Nephron (organoid): ENCODE measurements around the gene RPP14.
A peak's percentile ranks its signal among the peaks of the same experiment; 100 is the strongest.

Source experiments
- H3K27ac Mint-ChIP-seq, 3 experiments: 2 replicates each; pipeline ENCODE4 v1.8.0; 2020; ENCODE audit warnings: mixed read lengths in 3 of 3, mild to moderate bottlenecking in 2 of 3, moderate library complexity in 1 of 3
- H3K27me3 Mint-ChIP-seq: 2 replicates; pipeline ENCODE4 v1.8.0; 2021; ENCODE audit warnings: low read depth, mild to moderate bottlenecking, moderate library complexity, mixed read lengths
- H3K36me3 Mint-ChIP-seq: 2 replicates; pipeline ENCODE4 v1.8.0; 2020; ENCODE audit warnings: low read depth, mixed read lengths
- H3K4me1 Mint-ChIP-seq: 2 replicates; pipeline ENCODE4 v1.8.0; 2020; ENCODE audit warnings: mixed read lengths
- H3K4me3 Mint-ChIP-seq, 3 experiments: 2 replicates each; pipeline ENCODE4 v1.8.0; 2020; ENCODE audit warnings: mild to moderate bottlenecking in 3 of 3, mixed read lengths in 3 of 3, moderate library complexity in 2 of 3
- H3K9me3 Mint-ChIP-seq: 2 replicates; pipeline ENCODE4 v1.8.0; 2020; ENCODE audit warnings: mixed read lengths
- TF ChIP-seq, protein P1 (sequence below), 3 experiments: fragments of 200-600 bp; sonication (generic); IDR thresholded peaks; one replicate each; pipeline ENCODE4 v1.5.0; 2021; ENCODE audit warnings: antibody characterized with exemption in 3 of 3; ENCODE audit not compliant: unreplicated experiment in 3 of 3

The RPP14 gene

GRCh38 chr3:58331593-58332152, 25.6 kb downstream of the RPP14 start:
- TF ChIP-seq, protein P1, sequence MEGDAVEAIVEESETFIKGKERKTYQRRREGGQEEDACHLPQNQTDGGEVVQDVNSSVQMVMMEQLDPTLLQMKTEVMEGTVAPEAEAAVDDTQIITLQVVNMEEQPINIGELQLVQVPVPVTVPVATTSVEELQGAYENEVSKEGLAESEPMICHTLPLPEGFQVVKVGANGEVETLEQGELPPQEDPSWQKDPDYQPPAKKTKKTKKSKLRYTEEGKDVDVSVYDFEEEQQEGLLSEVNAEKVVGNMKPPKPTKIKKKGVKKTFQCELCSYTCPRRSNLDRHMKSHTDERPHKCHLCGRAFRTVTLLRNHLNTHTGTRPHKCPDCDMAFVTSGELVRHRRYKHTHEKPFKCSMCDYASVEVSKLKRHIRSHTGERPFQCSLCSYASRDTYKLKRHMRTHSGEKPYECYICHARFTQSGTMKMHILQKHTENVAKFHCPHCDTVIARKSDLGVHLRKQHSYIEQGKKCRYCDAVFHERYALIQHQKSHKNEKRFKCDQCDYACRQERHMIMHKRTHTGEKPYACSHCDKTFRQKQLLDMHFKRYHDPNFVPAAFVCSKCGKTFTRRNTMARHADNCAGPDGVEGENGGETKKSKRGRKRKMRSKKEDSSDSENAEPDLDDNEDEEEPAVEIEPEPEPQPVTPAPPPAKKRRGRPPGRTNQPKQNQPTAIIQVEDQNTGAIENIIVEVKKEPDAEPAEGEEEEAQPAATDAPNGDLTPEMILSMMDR (IDR thresholded peaks at IDR 0.05; ENCODE audit: unreplicated experiment in 3 of 3) = no peak
- peaks cover 38% of the 10 kb centered on the region for H3K4me1 Mint-ChIP-seq
- H3K36me3 Mint-ChIP-seq = no peaks in the 10 kb centered on the region
- H3K27ac Mint-ChIP-seq = peak overlapping the region in 2 of 3 experiments; percentile 16 to 59
- no peaks in the 10 kb centered on the region for H3K9me3 Mint-ChIP-seq
- peaks cover 6% of the 10 kb centered on the region for H3K27me3 Mint-ChIP-seq
- H3K4me3 Mint-ChIP-seq = peak overlapping the region; percentile 82 to 87 (median 84)

- H3K9me3 Mint-ChIP-seq = no peaks in the 10 kb centered on the region
- TF ChIP-seq, protein P1 (IDR thresholded peaks at IDR 0.05; ENCODE audit: unreplicated experiment in 3 of 3) = peak in 1 of 3 experiments; percentile 23
- H3K4me3 Mint-ChIP-seq = peak within 1 kb of the TSS; percentile 96 to 100 (median 97)
- no peaks in the 10 kb centered on the region for H3K36me3 Mint-ChIP-seq
- peaks cover 6% of the 10 kb centered on the region for H3K27me3 Mint-ChIP-seq
- peak within 1 kb of the TSS; percentile 24 to 90 (median 76) for H3K27ac Mint-ChIP-seq
- H3K4me1 Mint-ChIP-seq = peaks cover 38% of the 10 kb centered on the region
These were observed 26.6 kb downstream of the RPP14 start, which contains the start of gene PXK for GRCh38 chr3:58332575-58333188. TSS of gene PXK (plus strand) at chr3:58332892. CDS start at chr3:58332989, 97 bp downstream.

DNA sequence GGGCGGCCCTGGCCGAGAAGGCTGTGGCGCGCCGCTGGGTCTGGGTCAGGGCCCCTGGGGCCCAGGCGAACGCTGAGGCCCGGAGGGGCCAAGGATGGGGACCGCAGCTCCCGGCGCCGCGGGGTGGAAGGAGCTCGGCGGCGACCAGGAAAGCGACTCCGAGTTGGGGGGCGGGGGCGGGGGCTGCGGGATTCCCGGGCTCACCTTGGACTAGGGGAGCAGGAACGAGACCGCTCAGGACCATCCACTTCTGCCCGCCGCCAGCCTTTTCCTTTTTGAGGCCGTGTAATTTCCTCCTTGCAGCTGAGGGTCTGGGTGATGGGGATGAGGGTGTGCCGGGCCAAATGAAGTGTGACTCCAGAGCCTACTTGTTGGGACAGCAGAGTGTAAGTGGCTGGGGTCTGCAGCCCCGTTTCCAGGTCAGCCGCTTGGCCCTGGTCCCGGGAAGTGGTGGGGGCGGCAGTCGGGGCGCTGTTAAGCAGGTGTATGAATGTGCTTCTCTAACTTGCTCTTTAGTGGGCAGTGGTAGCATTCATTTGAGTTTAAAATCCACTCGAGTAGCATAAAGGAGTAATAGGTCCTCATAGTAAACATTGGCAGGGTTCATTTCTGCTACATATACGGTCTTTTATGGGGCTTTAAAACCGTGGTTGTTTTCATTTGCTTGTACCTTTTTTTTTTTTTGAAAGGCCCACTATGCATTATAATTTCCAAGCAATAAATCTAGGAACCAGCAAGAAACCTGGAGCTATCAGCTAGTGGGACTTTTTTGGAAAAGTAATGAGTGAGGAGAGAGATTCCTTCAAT, 27.4 kb downstream of the RPP14 start:
- H3K27ac Mint-ChIP-seq = peak overlapping the region; percentile 24 to 90 (median 76)
- no peaks in the 10 kb centered on the region for H3K36me3 Mint-ChIP-seq
- H3K9me3 Mint-ChIP-seq = no peaks in the 10 kb centered on the region
- TF ChIP-seq, protein P1 (IDR thresholded peaks at IDR 0.05; ENCODE audit: unreplicated experiment in 3 of 3) = no peak
- H3K4me3 Mint-ChIP-seq = peak overlapping the region; percentile 96 to 100 (median 97)
- H3K4me1 Mint-ChIP-seq = peaks cover 38% of the 10 kb centered on the region
- peaks cover 6% of the 10 kb centered on the region for H3K27me3 Mint-ChIP-seq

- H3K9me3 Mint-ChIP-seq = no peaks in the 10 kb centered on the region
- H3K27me3 Mint-ChIP-seq = peaks cover 6% of the 10 kb centered on the region
- H3K4me3 Mint-ChIP-seq = peak overlapping the region; percentile 96 to 100 (median 97)
- H3K36me3 Mint-ChIP-seq = peaks cover 2% of the 10 kb centered on the region
- TF ChIP-seq, protein P1 (IDR thresholded peaks at IDR 0.05; ENCODE audit: unreplicated experiment in 3 of 3) = no peak
- H3K27ac Mint-ChIP-seq = peak overlapping the region; percentile 24 to 90 (median 76)
- peaks cover 38% of the 10 kb centered on the region for H3K4me1 Mint-ChIP-seq
These were observed 27.9 kb downstream of the RPP14 start for GRCh38 chr3:58334013-58334321.

DNA sequence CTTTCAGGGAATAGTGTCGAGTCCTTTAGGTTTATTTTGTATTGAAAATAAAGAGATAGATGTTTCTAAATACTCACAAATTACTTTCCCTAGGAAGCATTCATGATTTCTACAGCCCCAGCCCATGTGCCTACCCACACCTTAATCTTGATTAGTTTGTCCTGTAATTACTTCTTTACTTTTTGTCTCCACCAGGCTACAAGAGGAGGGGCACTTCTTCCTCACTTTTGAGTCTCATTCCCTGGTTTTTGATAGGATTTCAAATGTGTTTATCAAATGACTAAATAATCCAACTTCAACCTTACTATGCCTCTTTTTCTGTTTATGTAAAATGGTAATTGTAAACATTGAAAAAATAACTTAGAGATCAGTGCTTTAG, 28.4 kb downstream of the RPP14 start:
- TF ChIP-seq, protein P1 (IDR thresholded peaks at IDR 0.05; ENCODE audit: unreplicated experiment in 3 of 3) = no peak
- peak overlapping the region; percentile 96 to 100 (median 97) for H3K4me3 Mint-ChIP-seq
- peaks cover 38% of the 10 kb centered on the region for H3K4me1 Mint-ChIP-seq
- H3K36me3 Mint-ChIP-seq = peaks cover 5% of the 10 kb centered on the region
- no peak overlapping the region for H3K27ac Mint-ChIP-seq
- peaks cover 6% of the 10 kb centered on the region for H3K27me3 Mint-ChIP-seq
- no peaks in the 10 kb centered on the region for H3K9me3 Mint-ChIP-seq
